ENCODE results near the gene CACNA1G. TPM values are rescaled to one million over a fixed set of nuclear protein-coding genes. Genes with fewer than 3 reads are reported as not detected.

The CACNA1G gene
- total RNA-seq, 2 experiments from 2014 or later = not detected

GRCh38 chr17:50544516-50544915 is 16.0 kb upstream of the CACNA1G start:
- ChIA-PET POLR2A (no interaction called here), CTCF (interaction anchor here (1.0 to 1.5 kb wide), 2 partner anchors 9 to 94 kb away, joined by 3 to 4 read pairs; no protein-coding TSS in a partner anchor)
- Mint-ChIP-seq H3K36me3 (ENCODE audit: low read depth) (no peaks in the 10 kb centered on the region), H3K27me3 (peaks cover 16% of the 10 kb centered on the region), H3K4me3 (no peak overlapping the region), H3K4me1 (peaks cover 23% of the 10 kb centered on the region), H3K27ac (no peak overlapping the region), H3K9me3 (no peaks in the 10 kb centered on the region)
- DNase-seq = no peak

- H3K9me3 Mint-ChIP-seq = no peaks in the 10 kb centered on the region
- no peak overlapping the region for H3K27ac Mint-ChIP-seq
- H3K27me3 Mint-ChIP-seq = peaks cover 16% of the 10 kb centered on the region
- CTCF ChIA-PET = interaction anchor here (0.6 to 1.0 kb wide), 2 partner anchors 93 to 1443 kb away, joined by 3 to 4 read pairs; no protein-coding TSS in a partner anchor
- POLR2A ChIA-PET = interaction anchor here (0.6 kb wide), 1 partner anchor 716 kb away, joined by 4 read pairs; no protein-coding TSS in a partner anchor
- no peaks in the 10 kb centered on the region for H3K36me3 Mint-ChIP-seq (ENCODE audit: low read depth)
- peaks cover 23% of the 10 kb centered on the region for H3K4me1 Mint-ChIP-seq
- no peak for DNase-seq
- H3K4me3 Mint-ChIP-seq = no peak overlapping the region
Measured at GRCh38 chr17:50545311-50545710, 15.2 kb upstream of the CACNA1G start.

GRCh38 chr17:50546701-50547034 is 13.8 kb upstream of the CACNA1G start:
- Mint-ChIP-seq H3K36me3 (ENCODE audit: low read depth) (no peaks in the 10 kb centered on the region), H3K27ac (no peak overlapping the region), H3K27me3 (peaks cover 16% of the 10 kb centered on the region), H3K4me3 (peak overlapping the region; percentile 26), H3K4me1 (peaks cover 21% of the 10 kb centered on the region), H3K9me3 (no peaks in the 10 kb centered on the region)
- CTCF ChIA-PET = interaction anchor here (0.5 to 1.0 kb wide), 3 partner anchors 43 to 187 kb away, joined by 3 to 4 read pairs (median 3); no protein-coding TSS in a partner anchor
- POLR2A ChIA-PET = no interaction called here
- no peak for DNase-seq

GRCh38 chr17:50547035-50547735 is 13.3 kb upstream of the CACNA1G start, which contains the start of gene SPATA20:
SPATA20 (plus strand) TSS chr17:50547174; CDS start chr17:50547209, 35 bp downstream.
- peak; percentile 86 for DNase-seq
- ChIA-PET POLR2A (no interaction called here), CTCF (interaction anchor here (1.0 kb wide), 1 partner anchor 43 kb away, joined by 3 read pairs; no protein-coding TSS in a partner anchor)
- Mint-ChIP-seq H3K9me3 (no peaks in the 10 kb centered on the region), H3K36me3 (ENCODE audit: low read depth) (no peaks in the 10 kb centered on the region), H3K4me1 (peaks cover 19% of the 10 kb centered on the region), H3K4me3 (peak within 1 kb of the TSS; percentile 60), H3K27ac (peak within 1 kb of the TSS; percentile 79), H3K27me3 (peaks cover 16% of the 10 kb centered on the region)

GRCh38 chr17:50547736-50548083 is 12.8 kb upstream of the CACNA1G start:
- no peaks in the 10 kb centered on the region for H3K9me3 Mint-ChIP-seq
- no peaks in the 10 kb centered on the region for H3K36me3 Mint-ChIP-seq (ENCODE audit: low read depth)
- peaks cover 16% of the 10 kb centered on the region for H3K27me3 Mint-ChIP-seq
- peak overlapping the region; percentile 79 for H3K27ac Mint-ChIP-seq
- no peak for DNase-seq
- ChIA-PET POLR2A (no interaction called here), CTCF (interaction anchor here (0.6 kb wide), 1 partner anchor 12 kb away, joined by 4 read pairs; no protein-coding TSS in a partner anchor)
- H3K4me3 Mint-ChIP-seq = peak overlapping the region; percentile 60
- H3K4me1 Mint-ChIP-seq = peaks cover 13% of the 10 kb centered on the region

- CTCF ChIA-PET = interaction anchor here (2.9 kb wide), 1 partner anchor 14 kb away, joined by 13 read pairs; no protein-coding TSS in a partner anchor
- Mint-ChIP-seq H3K27me3 (peaks cover 16% of the 10 kb centered on the region), H3K4me3 (no peak overlapping the region), H3K36me3 (ENCODE audit: low read depth) (no peaks in the 10 kb centered on the region), H3K4me1 (peaks cover 12% of the 10 kb centered on the region), H3K9me3 (no peaks in the 10 kb centered on the region), H3K27ac (no peak overlapping the region)
- DNase-seq = no peak
- POLR2A ChIA-PET = no interaction called here
Measured at GRCh38 chr17:50548831-50549230, 11.7 kb upstream of the CACNA1G start.

GRCh38 chr17:50549256-50549941 is 11.1 kb upstream of the CACNA1G start:
- POLR2A ChIA-PET = no interaction called here
- Mint-ChIP-seq H3K9me3 (no peaks in the 10 kb centered on the region), H3K4me3 (no peak overlapping the region), H3K4me1 (peaks cover 10% of the 10 kb centered on the region), H3K27me3 (peaks cover 12% of the 10 kb centered on the region), H3K27ac (no peak overlapping the region), H3K36me3 (ENCODE audit: low read depth) (no peaks in the 10 kb centered on the region)
- no peak for DNase-seq
- CTCF ChIA-PET = interaction anchor here (0.9 to 2.9 kb wide), 2 partner anchors 13 to 74 kb away, joined by 3 to 13 read pairs; no protein-coding TSS in a partner anchor

- CTCF ChIA-PET = interaction anchor here (0.9 to 2.9 kb wide), 5 partner anchors 13 to 81 kb away, joined by 3 to 13 read pairs (median 6); no protein-coding TSS in a partner anchor
- Mint-ChIP-seq H3K9me3 (no peaks in the 10 kb centered on the region), H3K27ac (no peak overlapping the region), H3K36me3 (ENCODE audit: low read depth) (no peaks in the 10 kb centered on the region), H3K4me1 (peaks cover 9% of the 10 kb centered on the region), H3K27me3 (peaks cover 10% of the 10 kb centered on the region), H3K4me3 (no peak overlapping the region)
- POLR2A ChIA-PET = no interaction called here
- DNase-seq = no peak
Measured at GRCh38 chr17:50549969-50550368, 10.5 kb upstream of the CACNA1G start.

- CTCF ChIA-PET = interaction anchor here (0.7 to 2.9 kb wide), 11 partner anchors 9 to 163 kb away, joined by 3 to 13 read pairs (median 4); no protein-coding TSS in a partner anchor
- Mint-ChIP-seq H3K27me3 (peaks cover 4% of the 10 kb centered on the region), H3K9me3 (no peaks in the 10 kb centered on the region), H3K4me1 (peaks cover 9% of the 10 kb centered on the region), H3K4me3 (no peak overlapping the region), H3K36me3 (ENCODE audit: low read depth) (no peaks in the 10 kb centered on the region), H3K27ac (no peak overlapping the region)
- POLR2A ChIA-PET = no interaction called here
- DNase-seq = no peak
Measured at GRCh38 chr17:50550661-50551432, 9.7 kb upstream of the CACNA1G start.

GRCh38 chr17:50551433-50551815 is 9.1 kb upstream of the CACNA1G start:
- no peaks in the 10 kb centered on the region for H3K9me3 Mint-ChIP-seq
- H3K27me3 Mint-ChIP-seq = peaks cover 4% of the 10 kb centered on the region
- peaks cover 7% of the 10 kb centered on the region for H3K4me1 Mint-ChIP-seq
- no peak overlapping the region for H3K4me3 Mint-ChIP-seq
- CTCF ChIA-PET = interaction anchor here (0.7 to 2.9 kb wide), 9 partner anchors 8 to 155 kb away, joined by 3 to 13 read pairs (median 4); no protein-coding TSS in a partner anchor
- H3K27ac Mint-ChIP-seq = no peak overlapping the region
- POLR2A ChIA-PET = no interaction called here
- no peaks in the 10 kb centered on the region for H3K36me3 Mint-ChIP-seq (ENCODE audit: low read depth)
- no peak for DNase-seq

GRCh38 chr17:50551884-50552283 is 8.6 kb upstream of the CACNA1G start:
- Mint-ChIP-seq H3K36me3 (ENCODE audit: low read depth) (no peaks in the 10 kb centered on the region), H3K4me3 (no peak overlapping the region), H3K9me3 (no peaks in the 10 kb centered on the region), H3K27me3 (peaks cover 5% of the 10 kb centered on the region), H3K27ac (no peak overlapping the region), H3K4me1 (peaks cover 3% of the 10 kb centered on the region)
- POLR2A ChIA-PET = no interaction called here
- no peak for DNase-seq
- CTCF ChIA-PET = interaction anchor here (1.1 to 2.9 kb wide), 4 partner anchors 10 to 153 kb away, joined by 4 to 13 read pairs (median 4); no protein-coding TSS in a partner anchor

GRCh38 chr17:50554201-50554600 is 6.3 kb upstream of the CACNA1G start:
- no peaks in the 10 kb centered on the region for H3K36me3 Mint-ChIP-seq (ENCODE audit: low read depth)
- peaks cover 26% of the 10 kb centered on the region for H3K27me3 Mint-ChIP-seq
- CTCF ChIA-PET = no interaction called here

More at GRCh38 chr17:50554201-50554600, 6.3 kb upstream of the CACNA1G start:
- DNase-seq = no peak
- Mint-ChIP-seq H3K9me3 (no peaks in the 10 kb centered on the region), H3K4me1 (peaks cover 6% of the 10 kb centered on the region), H3K27ac (no peak overlapping the region), H3K4me3 (no peak overlapping the region)
- POLR2A ChIA-PET = no interaction called here
